C4-2B (cell line): Measurements from ENCODE around the gene TMEM179.

Experiments
- H3K27ac ChIP-seq: fragments of 450-650 bp; 2 replicates; pipeline ENCODE4 v1.5.1; 2017
- CTCF ChIP-seq: fragments of 450-650 bp; conservative IDR thresholded peaks from 2 replicates; pipeline ENCODE4 v1.5.1; 2017; ENCODE audit warnings: mild to moderate bottlenecking
- ZFX ChIP-seq: fragments of 450-650 bp; IDR thresholded peaks from 2 replicates; pipeline ENCODE4 v1.6.1; 2017

The TMEM179 gene

GRCh38 chr14:104572024-104572626, 32.4 kb downstream of the TMEM179 start:
- H3K27ac ChIP-seq = no peak overlapping the region
- no peak for TF ChIP-seq ZFX
- no peak for TF ChIP-seq CTCF

GRCh38 chr14:104571246-104571645, 33.3 kb downstream of the TMEM179 start:
- no peak overlapping the region for H3K27ac ChIP-seq
- TF ChIP-seq CTCF (no peak), ZFX (no peak)

- no peak overlapping the region for H3K27ac ChIP-seq
- TF ChIP-seq CTCF (no peak), ZFX (no peak)
These were observed 35.1 kb downstream of the TMEM179 start for GRCh38 chr14:104569435-104569834.

- no peak for TF ChIP-seq CTCF
- TF ChIP-seq ZFX = no peak
- H3K27ac ChIP-seq = no peak overlapping the region
These were observed 36.0 kb downstream of the TMEM179 start for GRCh38 chr14:104568620-104569019.

- TF ChIP-seq ZFX = no peak
- TF ChIP-seq CTCF = no peak
- H3K27ac ChIP-seq = no peak overlapping the region
These were observed 36.7 kb downstream of the TMEM179 start for GRCh38 chr14:104567957-104568225.

- no peak overlapping the region for H3K27ac ChIP-seq
- TF ChIP-seq CTCF = no peak
These were observed 37.2 kb downstream of the TMEM179 start for GRCh38 chr14:104567141-104567956.

GRCh38 chr14:104564744-104565679, 39.6 kb downstream of the TMEM179 start:
- H3K27ac ChIP-seq = no peak overlapping the region
- TF ChIP-seq ZFX (no peak), CTCF (no peak)
